H9 (cell line): ENCODE measurements around the gene DLG2. TPM values are rescaled to one million over a fixed set of nuclear protein-coding genes. Genes with fewer than 3 reads are reported as not detected.

Experiments
- DNase-seq: peaks from one replicate; pipeline ENCODE4 v3.0.0-alpha.2; 2017
- H2AFZ ChIP-seq: one replicate; pipeline ENCODE4 v1.6.1; 2013; ENCODE audit warnings: mild to moderate bottlenecking, low read length, control low read depth, moderate library complexity
- H2AK5ac ChIP-seq: 2 replicates; pipeline ENCODE4 v1.6.1; 2013; ENCODE audit warnings: low read length, control low read depth, mixed read lengths; ENCODE audit not compliant: insufficient read length
- H2BK120ac ChIP-seq: one replicate; pipeline ENCODE4 v1.6.1; 2013; ENCODE audit warnings: low read depth, mild to moderate bottlenecking, low read length, control low read depth, inconsistent platforms; ENCODE audit not compliant: poor library complexity, severe bottlenecking
- H2BK12ac ChIP-seq: 2 replicates; pipeline ENCODE4 v1.6.1; 2013; ENCODE audit warnings: low read length, control low read depth, mixed read lengths, low read depth; ENCODE audit not compliant: insufficient read length
- H2BK15ac ChIP-seq: 2 replicates; pipeline ENCODE4 v1.6.1; 2013; ENCODE audit warnings: low read depth, low read length, control low read depth
- H2BK20ac ChIP-seq: one replicate; pipeline ENCODE4 v1.6.1; 2013; ENCODE audit warnings: low read depth, mild to moderate bottlenecking, low read length, control low read depth, inconsistent platforms; ENCODE audit not compliant: poor library complexity, severe bottlenecking
- H2BK5ac ChIP-seq: 2 replicates; pipeline ENCODE4 v1.6.1; 2013; ENCODE audit warnings: low read length, control low read depth, mixed read lengths; ENCODE audit not compliant: insufficient read length
- H3K14ac ChIP-seq: 2 replicates; pipeline ENCODE4 v1.6.1; 2013; ENCODE audit warnings: low read length, control low read depth; ENCODE audit not compliant: insufficient read depth
- H3K18ac ChIP-seq: 2 replicates; pipeline ENCODE4 v1.6.1; 2013; ENCODE audit warnings: low read depth, mild to moderate bottlenecking, mixed read lengths, low read length, control low read depth; ENCODE audit not compliant: insufficient read length
- H3K23ac ChIP-seq: 2 replicates; pipeline ENCODE4 v1.6.1; 2013; ENCODE audit warnings: low read length, control low read depth, mixed read lengths, low read depth; ENCODE audit not compliant: insufficient read length
- H3K23me2 ChIP-seq: 2 replicates; pipeline ENCODE4 v1.6.1; 2013; ENCODE audit warnings: low read depth, mild to moderate bottlenecking, mixed read lengths, low read length, control low read depth; ENCODE audit not compliant: insufficient read length, poor library complexity, severe bottlenecking
- H3K27ac ChIP-seq: 2 replicates; pipeline ENCODE4 v1.5.1; 2013; ENCODE audit warnings: low read length, control low read depth, mixed read lengths, low read depth; ENCODE audit not compliant: insufficient read length
- H3K27me3 ChIP-seq: 2 replicates; pipeline ENCODE4 v1.6.1; 2013; ENCODE audit warnings: low read length, control low read depth, inconsistent platforms; ENCODE audit not compliant: insufficient read depth
- H3K4ac ChIP-seq: 2 replicates; pipeline ENCODE4 v1.6.1; 2013; ENCODE audit warnings: low read depth, mild to moderate bottlenecking, control low read depth, inconsistent platforms, low read length, moderate library complexity
- H3K4me1 ChIP-seq: 2 replicates; pipeline ENCODE4 v1.6.1; 2013; ENCODE audit warnings: low read length, control low read depth, inconsistent platforms; ENCODE audit not compliant: insufficient read depth
- H3K4me2 ChIP-seq: 2 replicates; pipeline ENCODE4 v1.6.1; 2013; ENCODE audit warnings: low read length, control low read depth, mixed read lengths; ENCODE audit not compliant: insufficient read length, insufficient read depth
- H3K56ac ChIP-seq: 2 replicates; pipeline ENCODE4 v1.6.1; 2013; ENCODE audit warnings: low read depth, mild to moderate bottlenecking, mixed read lengths, low read length, control low read depth; ENCODE audit not compliant: insufficient read length
- H3K79me1 ChIP-seq: 2 replicates; pipeline ENCODE4 v1.6.1; 2013; ENCODE audit warnings: low read depth, mild to moderate bottlenecking, moderate library complexity, low read length, control low read depth, inconsistent platforms; ENCODE audit not compliant: insufficient read depth, poor library complexity, severe bottlenecking
- H3K79me2 ChIP-seq: 2 replicates; pipeline ENCODE4 v1.6.1; 2013; ENCODE audit warnings: low read length, control low read depth, inconsistent platforms; ENCODE audit not compliant: insufficient read depth
- H3K9ac ChIP-seq: 2 replicates; pipeline ENCODE4 v1.6.1; 2013; ENCODE audit warnings: low read length, control low read depth, mixed read lengths; ENCODE audit not compliant: insufficient read length; ENCODE audit errors: extremely low read depth
- H3K9me3 ChIP-seq: one replicate; pipeline ENCODE4 v1.6.1; 2013; ENCODE audit warnings: low read depth, low read length, inconsistent platforms; ENCODE audit not compliant: control insufficient read depth
- H3T11ph ChIP-seq: one replicate; pipeline ENCODE4 v1.6.1; 2013; ENCODE audit warnings: mild to moderate bottlenecking, low read length, control low read depth, inconsistent platforms
- H4K20me1 ChIP-seq: one replicate; pipeline ENCODE4 v1.6.1; 2013; ENCODE audit not compliant: control insufficient read depth, insufficient read length, insufficient read depth
- H4K5ac ChIP-seq: 2 replicates; pipeline ENCODE4 v1.6.1; 2013; ENCODE audit warnings: low read depth, mild to moderate bottlenecking, mixed read lengths, low read length, control low read depth; ENCODE audit not compliant: insufficient read length
- H4K8ac ChIP-seq: replicated peaks from 2 replicates; pipeline ENCODE4 v1.6.1; 2013; ENCODE audit warnings: low read length, control low read depth, mixed read lengths, low read depth; ENCODE audit not compliant: insufficient read length
- H4K91ac ChIP-seq: 2 replicates; pipeline ENCODE4 v1.6.1; 2013; ENCODE audit warnings: low read depth, mild to moderate bottlenecking, moderate library complexity, mixed read lengths, low read length, control low read depth; ENCODE audit not compliant: insufficient read length
- H3K27ac Mint-ChIP-seq, 3 experiments: 2 replicates in 2 of 3; 3 replicates in 1 of 3; pipeline ENCODE4 v1.8.0; 2020 to 2021; ENCODE audit warnings: mixed read lengths in 3 of 3, mild to moderate bottlenecking in 1 of 3, moderate library complexity in 1 of 3
- H3K27me3 Mint-ChIP-seq: 2 replicates; pipeline ENCODE4 v1.8.0; 2021; ENCODE audit warnings: low read depth, mild to moderate bottlenecking, moderate library complexity, mixed read lengths
- H3K36me3 Mint-ChIP-seq, 3 experiments: 2 replicates in 2 of 3; 3 replicates in 1 of 3; pipeline ENCODE4 v1.8.0; 2020 to 2021; ENCODE audit warnings: low read depth in 3 of 3, mixed read lengths in 3 of 3; ENCODE audit not compliant: insufficient read depth in 1 of 3
- H3K4me1 Mint-ChIP-seq, 2 experiments: 2 replicates each; pipeline ENCODE4 v1.8.0; 2020; ENCODE audit warnings: mixed read lengths in 2 of 2
- H3K4me3 Mint-ChIP-seq, 2 experiments: 2 replicates in 1 of 2; 3 replicates in 1 of 2; pipeline ENCODE4 v1.8.0; 2020 to 2021; ENCODE audit warnings: mild to moderate bottlenecking in 2 of 2, mixed read lengths in 2 of 2, moderate library complexity in 1 of 2
- H3K9me3 Mint-ChIP-seq, 2 experiments: 2 replicates in 1 of 2; 3 replicates in 1 of 2; pipeline ENCODE4 v1.8.0; 2020; ENCODE audit warnings: mild to moderate bottlenecking in 2 of 2, mixed read lengths in 2 of 2, moderate library complexity in 1 of 2
- total RNA-seq: library from RNA; stranded (reverse); gene quantifications from 2 replicates; pipeline ENCODE4 v1.2.1, GENCODE V29; 2021
- TF ChIP-seq, protein P1 (sequence below): fragments of 200-600 bp; sonication (generic); conservative IDR thresholded peaks from 3 replicates; pipeline ENCODE4 v1.8.0; 2021; ENCODE audit warnings: antibody characterized with exemption, mild to moderate bottlenecking

The DLG2 gene
- total RNA-seq, 1 experiment from 2014 or later, result 8.0 TPM

DNA sequence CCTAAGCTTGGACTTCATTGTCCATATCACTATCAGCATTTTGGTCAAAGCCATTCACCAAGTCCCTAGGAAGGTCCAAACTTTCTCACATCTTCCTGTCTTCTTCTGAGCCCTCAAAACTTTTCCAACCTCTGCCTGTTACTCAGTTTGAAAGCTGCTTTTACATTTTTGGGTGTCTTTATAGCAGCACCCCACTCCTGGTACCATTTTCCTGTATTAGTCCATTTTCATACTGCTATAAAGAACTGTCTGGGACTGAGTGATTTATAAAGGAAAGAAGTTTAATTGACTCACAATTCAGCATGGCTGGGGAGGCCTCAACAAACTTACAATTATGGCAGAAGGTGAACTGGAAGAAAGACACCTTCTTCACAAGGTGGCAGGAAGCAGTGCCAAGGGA is 1624.0 kb downstream of the DLG2 start:
- H3K27ac ChIP-seq, result no peak overlapping the region
- peaks cover 22 to 51% (median 22%) of the 10 kb centered on the region in 3 experiments for H3K36me3 Mint-ChIP-seq
- H3K56ac ChIP-seq, result no peak overlapping the region
- H3K14ac ChIP-seq, result no peak overlapping the region
- H2BK15ac ChIP-seq, result no peak overlapping the region
- H3K4me1 Mint-ChIP-seq, result no peaks in the 10 kb centered on the region
- no peaks in the 10 kb centered on the region for H3K27me3 ChIP-seq
- H3K18ac ChIP-seq, result no peak overlapping the region
- H4K8ac ChIP-seq, result no peak overlapping the region
- H3K9me3 ChIP-seq, result peaks cover 10% of the 10 kb centered on the region
- H3K9ac ChIP-seq, result no peak overlapping the region
- H2BK120ac ChIP-seq, result no peak overlapping the region
- H2BK5ac ChIP-seq, result no peak overlapping the region
- TF ChIP-seq, protein P1, sequence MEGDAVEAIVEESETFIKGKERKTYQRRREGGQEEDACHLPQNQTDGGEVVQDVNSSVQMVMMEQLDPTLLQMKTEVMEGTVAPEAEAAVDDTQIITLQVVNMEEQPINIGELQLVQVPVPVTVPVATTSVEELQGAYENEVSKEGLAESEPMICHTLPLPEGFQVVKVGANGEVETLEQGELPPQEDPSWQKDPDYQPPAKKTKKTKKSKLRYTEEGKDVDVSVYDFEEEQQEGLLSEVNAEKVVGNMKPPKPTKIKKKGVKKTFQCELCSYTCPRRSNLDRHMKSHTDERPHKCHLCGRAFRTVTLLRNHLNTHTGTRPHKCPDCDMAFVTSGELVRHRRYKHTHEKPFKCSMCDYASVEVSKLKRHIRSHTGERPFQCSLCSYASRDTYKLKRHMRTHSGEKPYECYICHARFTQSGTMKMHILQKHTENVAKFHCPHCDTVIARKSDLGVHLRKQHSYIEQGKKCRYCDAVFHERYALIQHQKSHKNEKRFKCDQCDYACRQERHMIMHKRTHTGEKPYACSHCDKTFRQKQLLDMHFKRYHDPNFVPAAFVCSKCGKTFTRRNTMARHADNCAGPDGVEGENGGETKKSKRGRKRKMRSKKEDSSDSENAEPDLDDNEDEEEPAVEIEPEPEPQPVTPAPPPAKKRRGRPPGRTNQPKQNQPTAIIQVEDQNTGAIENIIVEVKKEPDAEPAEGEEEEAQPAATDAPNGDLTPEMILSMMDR, result no peak
- no peaks in the 10 kb centered on the region for H4K20me1 ChIP-seq
- DNase-seq, result no peak
- H3K4me3 Mint-ChIP-seq, result no peak overlapping the region
- H2AK5ac ChIP-seq, result no peak overlapping the region
- no peak overlapping the region for H3K4me2 ChIP-seq
- no peaks in the 10 kb centered on the region for H3K4me1 ChIP-seq
- H2AFZ ChIP-seq, result no peak overlapping the region
- H4K5ac ChIP-seq, result no peak overlapping the region
- no peaks in the 10 kb centered on the region for H3K23me2 ChIP-seq
- peaks cover 45 to 51% of the 10 kb centered on the region in 2 experiments for H3K9me3 Mint-ChIP-seq
- no peak overlapping the region for H2BK20ac ChIP-seq
- no peaks in the 10 kb centered on the region for H3K79me1 ChIP-seq
- H3K23ac ChIP-seq, result no peak overlapping the region
- H2BK12ac ChIP-seq, result no peak overlapping the region
- H3K4ac ChIP-seq, result no peak overlapping the region
- no peak overlapping the region for H4K91ac ChIP-seq
- H3K27ac Mint-ChIP-seq, result no peak overlapping the region
- no peak overlapping the region for H3T11ph ChIP-seq
- H3K27me3 Mint-ChIP-seq, result no peaks in the 10 kb centered on the region
- no peaks in the 10 kb centered on the region for H3K79me2 ChIP-seq
